Vagina (tissue), 2 donors: Measurements from ENCODE around the gene RNF214. TPM values are rescaled to one million over a fixed set of nuclear protein-coding genes. Genes with fewer than 3 reads are reported as not detected.

Source experiments
- DNase-seq, 2 donors: peaks; one replicate each; pipeline ENCODE4 v3.0.0-alpha.2; 2017; ENCODE audit errors: extremely low spot score in 2 of 2
- H3K27ac ChIP-seq: fragments of 200-600 bp; sonication (generic); one replicate; pipeline ENCODE4 v1.5.1; 2019
- H3K27me3 ChIP-seq: fragments of 200-600 bp; sonication (generic); one replicate; pipeline ENCODE4 v1.5.1; 2019
- H3K36me3 ChIP-seq, 2 donors: fragments of 200-600 bp; sonication (generic); one replicate each; pipeline ENCODE4 v1.5.1; 2017 to 2019
- H3K4me1 ChIP-seq: fragments of 200-600 bp; sonication (generic); one replicate; pipeline ENCODE4 v1.5.1; 2019
- H3K4me3 ChIP-seq, 2 donors: fragments of 200-600 bp; sonication (generic); 1 replicate in 1 of 2; 2 replicates in 1 of 2; pipeline ENCODE4 v1.5.1; 2016 to 2019
- H3K9me3 ChIP-seq: fragments of 200-600 bp; sonication (generic); one replicate; pipeline ENCODE4 v1.5.1; 2019
- POLR2A ChIP-seq, 2 donors: fragments of 450-650 bp; IDR thresholded peaks; one replicate each; pipeline ENCODE4 v1.6.1; 2017; ENCODE audit warnings: antibody characterized with exemption in 2 of 2, mild to moderate bottlenecking in 2 of 2, moderate library complexity in 2 of 2
- POLR2AphosphoS5 ChIP-seq, 2 donors: sonication (generic); formaldehyde crosslinking; IDR thresholded peaks; one replicate each; pipeline ENCODE4 v1.9.0; 2017; ENCODE audit warnings: antibody characterized with exemption in 2 of 2, mild to moderate bottlenecking in 2 of 2, low read depth in 1 of 2; ENCODE audit not compliant: insufficient read depth in 1 of 2
- intact Hi-C: fragments of 100-400 bp; cut with DNase I; formaldehyde crosslinking; loops from one replicate; pipeline ENCODE4 v1.15.1; 2023
- total RNA-seq: library from RNA; depleted of rRNA; stranded (reverse); fragments of >200 nt; gene quantifications from one replicate; pipeline ENCODE4 v1.2.3, GENCODE V29; 2016
- TF ChIP-seq, protein P1 (sequence below), 3 experiments: fragments of 450-650 bp in 2 of 3; fragments of 200-600 bp in 1 of 3; sonication (generic) in 1 of 3; IDR thresholded peaks; one replicate each; pipeline ENCODE4 v1.5.1; 2017 to 2019; ENCODE audit warnings: antibody characterized with exemption in 3 of 3, mild to moderate bottlenecking in 2 of 3, moderate library complexity in 2 of 3

Gene RNF214
- total RNA-seq, 1 donor from 2014 or later, result 10.8 TPM

DNA sequence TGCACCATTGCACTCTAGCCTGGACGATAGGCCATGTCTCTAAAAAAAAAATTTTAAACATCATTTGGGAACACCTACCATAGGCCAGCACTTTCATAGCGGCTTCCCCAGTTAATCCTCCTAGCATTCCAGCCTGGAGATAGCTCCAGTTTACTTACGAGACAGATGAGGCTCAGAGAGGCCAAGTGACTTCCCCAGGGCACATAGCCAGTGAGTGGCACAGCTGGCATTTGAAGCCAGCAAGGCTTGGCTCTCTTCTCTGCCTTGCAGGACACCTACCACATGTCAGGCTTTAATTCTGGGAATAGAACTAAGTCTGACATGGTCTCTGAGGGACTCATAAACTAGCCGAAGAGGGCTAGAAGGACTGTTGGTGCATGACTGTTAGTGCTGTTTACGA is 38.2 kb upstream of the RNF214 start:
- no peak overlapping the region for H3K27ac ChIP-seq

DNA sequence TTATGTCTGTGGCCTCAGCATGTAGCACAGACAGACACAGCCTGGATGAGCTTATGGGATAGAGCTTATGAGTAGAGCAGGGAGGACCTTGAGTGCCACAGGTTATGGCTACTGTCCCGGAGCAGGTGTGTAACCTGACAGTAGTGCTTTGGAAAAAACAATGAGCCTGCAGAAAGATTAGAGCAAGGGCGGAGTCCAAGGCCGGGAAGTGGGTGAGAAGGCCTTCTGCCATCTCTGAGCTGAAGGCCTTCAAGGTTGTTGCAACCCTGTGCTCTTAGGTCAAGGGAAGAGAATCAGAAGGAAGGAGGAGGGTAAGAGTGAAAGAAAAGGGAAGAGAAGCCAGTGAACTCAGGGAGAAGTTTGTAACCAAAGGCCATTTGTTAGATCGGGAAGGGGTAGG is 37.2 kb upstream of the RNF214 start:
- H3K27ac ChIP-seq, result no peak overlapping the region
- no peak overlapping the region for H3K4me3 ChIP-seq
- H3K4me1 ChIP-seq, result peaks cover 21% of the 10 kb centered on the region
- intact Hi-C loops, result no loop called here
- TF ChIP-seq POLR2AphosphoS5 (IDR thresholded peaks at IDR 0.05; ENCODE audit: insufficient read depth in 1 of 2, low read depth in 1 of 2), result no peak
- TF ChIP-seq, protein P1, sequence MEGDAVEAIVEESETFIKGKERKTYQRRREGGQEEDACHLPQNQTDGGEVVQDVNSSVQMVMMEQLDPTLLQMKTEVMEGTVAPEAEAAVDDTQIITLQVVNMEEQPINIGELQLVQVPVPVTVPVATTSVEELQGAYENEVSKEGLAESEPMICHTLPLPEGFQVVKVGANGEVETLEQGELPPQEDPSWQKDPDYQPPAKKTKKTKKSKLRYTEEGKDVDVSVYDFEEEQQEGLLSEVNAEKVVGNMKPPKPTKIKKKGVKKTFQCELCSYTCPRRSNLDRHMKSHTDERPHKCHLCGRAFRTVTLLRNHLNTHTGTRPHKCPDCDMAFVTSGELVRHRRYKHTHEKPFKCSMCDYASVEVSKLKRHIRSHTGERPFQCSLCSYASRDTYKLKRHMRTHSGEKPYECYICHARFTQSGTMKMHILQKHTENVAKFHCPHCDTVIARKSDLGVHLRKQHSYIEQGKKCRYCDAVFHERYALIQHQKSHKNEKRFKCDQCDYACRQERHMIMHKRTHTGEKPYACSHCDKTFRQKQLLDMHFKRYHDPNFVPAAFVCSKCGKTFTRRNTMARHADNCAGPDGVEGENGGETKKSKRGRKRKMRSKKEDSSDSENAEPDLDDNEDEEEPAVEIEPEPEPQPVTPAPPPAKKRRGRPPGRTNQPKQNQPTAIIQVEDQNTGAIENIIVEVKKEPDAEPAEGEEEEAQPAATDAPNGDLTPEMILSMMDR (IDR thresholded peaks at IDR 0.05), result no peak
- TF ChIP-seq POLR2A (IDR thresholded peaks at IDR 0.05), result no peak
- no peak for DNase-seq
- H3K36me3 ChIP-seq, result peaks cover 2 to 26% of the 10 kb centered on the region in 2 donors
- H3K27me3 ChIP-seq, result no peaks in the 10 kb centered on the region
- no peaks in the 10 kb centered on the region for H3K9me3 ChIP-seq

More for the DNA sequence above, 38.2 kb upstream of the RNF214 start:
- peaks cover 21% of the 10 kb centered on the region for H3K4me1 ChIP-seq
- no peaks in the 10 kb centered on the region for H3K27me3 ChIP-seq
- TF ChIP-seq, protein P1 (IDR thresholded peaks at IDR 0.05), result no peak
- TF ChIP-seq POLR2AphosphoS5 (IDR thresholded peaks at IDR 0.05; ENCODE audit: insufficient read depth in 1 of 2, low read depth in 1 of 2) (no peak), POLR2A (IDR thresholded peaks at IDR 0.05) (no peak)
- intact Hi-C loops, result no loop called here
- no peaks in the 10 kb centered on the region for H3K9me3 ChIP-seq
- no peak overlapping the region for H3K4me3 ChIP-seq
- no peak for DNase-seq
- peaks cover 2 to 36% of the 10 kb centered on the region in 2 donors for H3K36me3 ChIP-seq

GRCh38 chr11:117195761-117196160 is 36.7 kb upstream of the RNF214 start:
- no peak for TF ChIP-seq POLR2AphosphoS5 (IDR thresholded peaks at IDR 0.05; ENCODE audit: insufficient read depth in 1 of 2, low read depth in 1 of 2)
- TF ChIP-seq, protein P1 (IDR thresholded peaks at IDR 0.05), result no peak
- TF ChIP-seq POLR2A (IDR thresholded peaks at IDR 0.05), result no peak
- Histone ChIP-seq H3K27me3 (no peaks in the 10 kb centered on the region), H3K4me1 (peaks cover 21% of the 10 kb centered on the region), H3K27ac (no peak overlapping the region), H3K9me3 (no peaks in the 10 kb centered on the region), H3K36me3 (peaks cover 2 to 21% of the 10 kb centered on the region in 2 donors), H3K4me3 (no peak overlapping the region)
- intact Hi-C loops, result no loop called here
- DNase-seq, result no peak

- TF ChIP-seq, protein P1 (IDR thresholded peaks at IDR 0.05), result no peak
- no peak for TF ChIP-seq POLR2A (IDR thresholded peaks at IDR 0.05)
- Histone ChIP-seq H3K4me1 (peaks cover 21% of the 10 kb centered on the region), H3K27ac (peak overlapping the region; percentile 78), H3K9me3 (no peaks in the 10 kb centered on the region), H3K36me3 (peaks cover under 1 to 17% of the 10 kb centered on the region in 2 donors), H3K4me3 (no peak overlapping the region), H3K27me3 (no peaks in the 10 kb centered on the region)
- no peak for DNase-seq
- intact Hi-C loops, result no loop called here
These were observed 35.5 kb upstream of the RNF214 start for GRCh38 chr11:117197006-117197405.

DNA sequence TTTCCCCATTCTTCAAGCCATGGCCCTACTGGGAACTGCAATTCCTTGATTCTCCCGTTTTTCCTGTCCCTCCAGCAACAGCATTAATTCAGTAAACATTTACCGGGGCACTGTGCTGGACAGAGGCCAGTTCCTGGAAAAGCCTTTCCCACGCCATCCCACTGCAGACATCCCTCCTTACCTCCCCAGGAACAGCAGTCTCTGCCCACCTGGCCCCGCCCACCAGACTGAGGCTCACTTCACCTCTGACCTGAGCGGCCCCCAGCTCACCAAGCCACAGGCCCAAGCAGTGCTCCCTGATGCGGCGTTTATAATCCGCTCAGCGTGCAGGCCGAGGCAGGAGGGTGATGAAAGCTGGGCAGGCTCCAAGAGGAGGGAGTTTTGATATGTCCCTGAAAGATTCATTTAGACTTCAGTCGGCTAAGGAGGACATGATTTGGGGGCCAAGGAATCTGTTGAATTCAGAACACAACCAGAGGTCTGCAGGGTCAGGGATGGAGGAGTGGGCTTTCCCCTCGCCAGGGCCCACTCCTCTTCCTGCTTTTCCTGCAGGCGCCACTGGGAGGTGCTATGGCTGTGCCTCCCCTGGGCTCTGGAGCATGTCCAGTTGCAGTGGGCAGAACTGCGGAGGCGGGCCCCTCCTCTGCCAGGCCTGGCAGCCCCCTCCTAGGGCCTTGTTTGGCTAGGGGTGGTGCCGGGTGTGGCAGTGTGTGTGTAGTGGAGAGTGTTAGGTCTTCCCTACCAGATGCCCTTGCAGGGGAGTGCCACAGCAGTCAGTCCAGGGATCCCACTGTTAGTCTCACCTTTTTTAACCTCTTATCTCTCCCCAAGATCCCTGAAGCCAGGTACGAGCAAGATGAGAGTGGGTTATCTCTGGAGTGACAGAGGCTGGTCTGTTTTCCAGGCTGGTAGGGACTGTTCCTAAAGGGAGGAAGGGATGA is 34.7 kb upstream of the RNF214 start:
- Histone ChIP-seq H3K27ac (peak overlapping the region; percentile 78), H3K27me3 (no peaks in the 10 kb centered on the region), H3K4me3 (peak overlapping the region; percentile 46 to 54), H3K4me1 (peaks cover 21% of the 10 kb centered on the region), H3K36me3 (peaks cover 0 to 10% of the 10 kb centered on the region in 2 donors), H3K9me3 (no peaks in the 10 kb centered on the region)
- TF ChIP-seq POLR2A (IDR thresholded peaks at IDR 0.05), result no peak
- TF ChIP-seq, protein P1 (IDR thresholded peaks at IDR 0.05), result peak in 1 of 3 experiments; percentile 26
- TF ChIP-seq POLR2AphosphoS5 (IDR thresholded peaks at IDR 0.05; ENCODE audit: insufficient read depth in 1 of 2, low read depth in 1 of 2), result peak in 1 of 2 donors; percentile 51
- DNase-seq, result no peak
- intact Hi-C loops, result loop anchor here (2.0 kb wide), 1 partner anchor 21 kb away; no protein-coding TSS in a partner anchor
